Occipital lobe (tissue), 2 donors: ENCODE data around the gene ADGRA1. TPM values are rescaled to one million over a fixed set of nuclear protein-coding genes. Genes with fewer than 3 reads are reported as not detected.
"Not testable (repeated sequence)": the region's sequence is repeated elsewhere in the genome, so short reads cannot be mapped to it uniquely, and the experiment has no call there.

Experiments
- DNase-seq: peaks from one replicate; lab custom pipeline; 2025; lab: John Stamatoyannopoulos, UW
- total RNA-seq: library from RNA; depleted of rRNA; stranded (reverse); fragments of >200 nt; gene quantifications from one replicate; pipeline ENCODE4 v1.2.3, GENCODE V29; 2014

Gene ADGRA1
- total RNA-seq, 1 donor from 2014 or later, result 2.5 TPM

DNA sequence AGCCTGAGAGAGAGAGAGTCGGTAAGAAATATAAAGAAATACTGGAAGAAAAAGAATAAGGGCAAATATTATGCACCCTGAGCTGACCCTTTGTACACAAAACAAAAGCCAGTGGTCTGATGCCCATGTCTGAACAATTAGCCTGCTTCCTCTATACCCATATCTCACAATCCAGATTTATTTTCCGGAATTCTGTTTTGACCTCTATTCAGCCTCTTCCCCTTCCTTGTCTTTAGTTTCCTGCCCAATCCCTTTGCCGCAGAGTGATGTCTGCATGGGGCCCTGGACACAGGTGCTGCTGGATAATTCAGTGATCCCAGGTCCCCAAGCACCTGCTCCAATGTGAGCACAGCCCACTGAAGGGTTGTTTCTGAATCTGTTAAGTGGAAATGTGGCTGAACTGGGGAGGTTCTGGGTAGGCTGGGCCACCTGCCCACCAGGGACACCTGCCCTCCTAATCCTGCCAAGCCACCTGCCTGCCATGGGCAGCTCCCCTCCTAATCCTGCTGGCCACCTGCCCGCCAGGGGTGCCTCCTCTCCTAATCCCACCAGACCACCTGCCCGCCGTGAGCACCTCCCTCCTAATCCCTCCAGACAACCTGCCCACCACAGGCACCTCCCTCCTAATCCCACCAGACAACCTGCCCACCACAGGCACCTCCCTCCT, 23.0 kb downstream of the ADGRA1 start:
- no peak for DNase-seq

DNA sequence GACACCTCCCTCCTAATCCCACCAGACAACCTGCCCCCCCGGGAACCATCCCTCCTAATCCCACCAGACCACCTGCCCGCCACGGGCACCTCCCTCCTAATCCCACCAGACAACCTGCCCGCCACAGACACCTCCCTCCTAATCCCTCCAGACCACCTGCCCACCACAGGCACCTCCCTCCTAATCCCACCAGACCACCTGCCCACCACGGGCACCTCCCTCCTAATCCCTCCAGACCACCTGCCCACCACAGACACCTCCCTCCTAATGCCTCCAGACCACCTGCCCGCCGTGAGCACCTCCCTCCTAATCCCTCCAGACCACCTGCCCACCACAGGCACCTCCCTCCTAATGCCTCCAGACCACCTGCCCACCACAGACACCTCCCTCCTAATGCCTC, 23.9 kb downstream of the ADGRA1 start:
- DNase-seq, result not testable (repeated sequence)

GRCh38 chr10:133113146-133113830, 25.6 kb downstream of the ADGRA1 start:
- no peak for DNase-seq

DNA sequence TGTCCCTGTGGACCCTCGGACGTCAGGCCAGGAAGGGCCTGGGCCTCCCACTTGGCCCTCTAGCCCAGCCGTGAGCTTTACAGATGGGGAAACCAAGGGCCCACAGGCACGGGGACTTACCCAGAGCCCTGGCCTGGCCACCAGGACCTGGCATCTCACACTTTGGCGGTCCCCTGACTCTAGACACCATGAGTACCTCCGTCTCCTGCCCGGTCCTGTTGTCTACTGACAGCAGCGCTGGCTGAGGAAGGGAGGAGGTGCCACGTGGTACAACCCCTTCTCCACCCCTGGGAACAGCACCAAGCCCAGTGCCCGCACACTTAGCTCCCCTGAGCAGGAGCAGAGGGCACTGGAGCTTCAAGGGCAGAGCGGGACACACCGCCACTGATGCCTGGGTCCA, 26.1 kb downstream of the ADGRA1 start:
- DNase-seq, result no peak

DNA sequence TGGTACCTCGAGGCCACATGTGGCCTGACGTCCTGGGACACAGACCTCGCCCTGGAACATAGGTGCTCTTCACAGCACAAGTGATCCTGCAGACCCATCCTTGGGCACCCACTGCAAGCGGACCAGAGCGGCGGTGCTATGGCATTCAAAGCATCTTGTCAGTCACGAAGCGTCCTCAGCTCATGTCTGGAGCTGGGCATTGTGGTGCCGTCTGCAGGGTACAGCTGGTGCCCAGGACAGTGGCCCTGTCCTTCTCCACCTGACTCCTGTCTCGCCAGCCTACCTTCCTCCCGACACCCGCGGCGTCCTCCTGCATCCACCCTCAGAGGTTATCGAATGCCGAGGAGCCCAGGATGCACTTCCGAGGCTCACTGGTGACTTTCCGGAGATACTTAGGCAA, 26.5 kb downstream of the ADGRA1 start:
- no peak for DNase-seq

GRCh38 chr10:133114726-133115452, 27.2 kb downstream of the ADGRA1 start:
- no peak for DNase-seq

- DNase-seq, result no peak
These were observed 27.7 kb downstream of the ADGRA1 start for GRCh38 chr10:133115453-133115842.

DNA sequence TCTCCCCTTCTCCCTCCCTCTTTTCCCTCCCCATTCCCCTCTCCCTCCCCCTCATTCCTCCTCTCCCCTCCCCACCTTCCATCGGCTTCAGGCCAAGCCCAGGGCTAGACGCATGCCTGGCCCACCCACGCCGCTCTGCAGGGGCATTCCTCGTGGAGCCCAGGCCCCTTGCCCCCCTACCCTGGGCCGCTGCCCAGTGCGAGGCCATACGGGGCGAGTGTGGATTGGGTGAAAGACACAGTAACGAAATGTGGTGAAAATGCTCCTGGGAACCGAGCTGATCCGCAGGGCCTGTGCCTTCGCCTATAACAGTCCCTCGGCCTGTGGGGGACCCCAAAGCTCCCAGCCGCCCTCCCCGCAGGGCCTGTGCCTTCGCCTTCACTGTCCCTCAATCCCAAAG, 28.3 kb downstream of the ADGRA1 start:
- no peak for DNase-seq

DNA sequence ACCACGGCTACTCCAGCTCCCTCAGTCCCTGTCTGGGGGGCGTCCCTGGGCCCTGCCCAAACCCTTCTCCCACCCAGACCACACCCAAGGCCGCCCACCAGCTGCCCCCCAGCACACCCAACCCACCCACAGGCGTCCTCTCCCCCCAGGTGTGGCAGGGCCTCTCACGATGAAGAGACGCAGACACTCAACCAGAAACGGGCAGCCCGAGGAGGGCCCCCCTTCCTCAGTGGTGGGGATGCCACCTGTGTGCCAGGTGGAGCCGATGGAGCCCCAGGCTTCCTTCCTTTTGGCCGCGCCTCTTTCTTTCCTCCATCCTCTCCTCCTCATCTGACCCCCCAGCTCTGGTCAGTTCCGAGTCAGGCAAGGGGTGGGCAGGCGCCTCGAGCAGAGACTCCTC, 28.7 kb downstream of the ADGRA1 start:
- no peak for DNase-seq

DNA sequence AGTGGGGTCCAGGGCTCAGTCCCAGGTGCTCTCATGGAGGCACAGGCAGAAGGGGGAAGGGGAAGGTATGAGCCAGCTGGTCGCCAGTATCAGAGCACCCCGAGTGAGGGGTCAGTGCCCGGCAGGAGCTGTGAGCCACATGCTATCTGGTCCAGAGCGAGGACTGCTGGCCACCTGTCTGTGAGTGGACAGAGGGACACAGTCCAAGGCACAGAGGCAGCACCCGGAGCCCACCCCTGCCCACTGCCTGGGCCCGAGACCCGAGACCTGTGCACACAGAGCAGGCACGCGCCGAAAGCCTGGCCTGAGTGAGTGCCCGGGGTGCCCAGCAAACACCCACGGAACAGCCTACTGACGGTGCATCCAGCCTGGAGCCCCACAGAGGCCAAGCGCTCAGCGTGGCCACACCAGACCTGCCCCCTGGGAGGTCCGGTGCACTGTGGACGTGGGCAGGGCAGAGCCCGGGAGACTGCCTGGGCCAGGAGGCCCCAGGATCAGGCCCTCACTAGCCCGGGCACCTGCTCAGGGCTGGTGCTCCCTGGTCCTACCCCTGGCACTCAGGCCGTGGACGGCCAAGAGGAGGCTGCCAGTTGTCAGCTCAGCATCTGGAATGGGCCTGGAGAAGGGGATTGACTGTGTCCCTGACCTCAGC, 29.4 kb downstream of the ADGRA1 start:
- no peak for DNase-seq

DNA sequence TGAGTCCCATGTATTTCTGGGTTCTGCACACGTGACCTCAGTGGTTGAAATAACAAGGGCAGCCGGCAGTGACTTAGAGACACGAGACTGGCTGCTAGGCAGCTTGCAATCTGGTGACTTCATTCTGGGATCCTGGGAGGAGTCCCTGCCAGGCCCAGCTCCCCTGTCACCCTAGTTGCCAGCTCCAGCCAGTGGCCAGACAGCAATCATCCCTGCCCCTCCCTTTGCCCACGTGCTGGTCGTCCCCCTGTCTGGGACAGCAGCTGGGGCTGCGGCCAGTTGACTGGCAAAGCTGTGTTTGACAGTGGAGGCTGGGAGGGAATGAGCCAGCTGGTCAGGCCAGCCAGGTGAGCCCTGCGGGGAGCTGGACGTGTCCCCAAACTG, 30.0 kb downstream of the ADGRA1 start:
- no peak for DNase-seq

GRCh38 chr10:133121479-133121878, 33.8 kb downstream of the ADGRA1 start:
- DNase-seq, result no peak

DNA sequence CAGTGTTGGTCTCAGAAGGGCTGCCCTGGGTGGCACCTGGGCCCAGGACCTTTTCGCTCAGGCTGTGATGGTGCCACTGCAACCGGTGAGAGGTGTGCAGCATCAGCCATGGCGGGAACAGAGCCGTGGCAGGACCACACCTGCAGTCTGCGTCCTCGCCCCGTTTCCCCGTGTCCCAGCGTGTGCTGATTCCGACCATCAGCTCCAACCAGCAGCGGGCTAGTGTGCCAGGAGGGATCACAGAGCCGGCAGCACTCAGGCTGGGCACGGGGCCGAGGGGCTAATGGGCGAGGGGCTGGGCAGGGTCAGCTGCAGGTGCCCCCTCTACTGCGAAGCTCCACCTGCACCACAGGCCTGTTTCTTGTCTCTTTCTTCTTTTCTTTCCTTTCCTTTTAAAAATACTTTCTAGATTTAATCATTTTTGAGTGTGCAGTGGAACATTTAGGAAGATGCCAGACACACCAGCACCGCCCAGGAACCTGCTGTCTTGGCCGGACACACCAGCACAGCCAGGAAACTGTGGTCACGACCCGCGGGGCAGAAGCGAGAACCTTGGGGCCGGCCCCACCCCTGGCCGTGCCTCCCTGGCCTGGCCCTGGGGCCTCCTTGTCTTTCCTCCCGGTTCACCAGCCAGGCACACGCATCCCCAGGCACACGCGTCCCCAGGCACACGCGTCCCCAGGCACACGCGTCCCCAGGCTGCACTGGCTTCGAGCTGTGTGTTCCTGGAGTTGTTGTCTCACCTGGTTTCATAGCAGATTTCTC, 34.6 kb downstream of the ADGRA1 start:
- no peak for DNase-seq

DNA sequence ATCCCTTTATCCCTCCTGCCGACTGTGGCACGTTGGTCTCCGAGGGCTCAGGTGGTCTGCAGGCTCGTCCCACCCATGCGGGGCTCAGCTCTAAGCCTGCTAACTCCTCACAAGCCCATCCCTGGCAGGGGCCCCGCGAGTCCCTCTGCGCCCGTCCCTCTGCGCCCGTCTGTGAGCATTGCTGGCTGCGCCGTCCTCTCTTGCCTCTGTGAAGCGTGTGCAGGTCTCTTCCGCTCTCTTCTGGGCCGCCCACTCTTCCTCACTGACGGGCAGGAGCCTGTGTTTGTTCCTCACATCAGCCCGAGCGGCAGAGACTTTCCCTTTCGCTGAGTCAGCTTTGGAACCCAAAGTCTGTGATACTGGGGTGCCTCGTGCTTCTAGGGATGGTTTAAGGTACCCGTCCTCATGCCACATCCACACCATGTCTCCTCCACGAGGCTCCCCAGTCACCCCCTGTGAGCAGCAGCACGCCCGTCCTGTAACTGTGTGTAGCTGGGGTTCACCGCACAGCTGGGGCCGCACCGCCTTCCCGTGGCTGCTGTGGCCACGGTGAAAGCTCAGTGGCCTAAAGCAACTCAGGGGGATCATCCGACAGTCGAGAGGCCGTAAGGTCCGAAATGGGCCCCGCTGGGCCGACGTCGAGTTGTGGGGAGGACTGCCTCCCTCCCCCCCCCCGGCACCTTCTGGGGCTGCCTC, 35.5 kb downstream of the ADGRA1 start:
- no peak for DNase-seq

- no peak for DNase-seq
These were observed 36.1 kb downstream of the ADGRA1 start for GRCh38 chr10:133123746-133124356.

- no peak for DNase-seq
These were observed 36.9 kb downstream of the ADGRA1 start for GRCh38 chr10:133124357-133125211.

DNA sequence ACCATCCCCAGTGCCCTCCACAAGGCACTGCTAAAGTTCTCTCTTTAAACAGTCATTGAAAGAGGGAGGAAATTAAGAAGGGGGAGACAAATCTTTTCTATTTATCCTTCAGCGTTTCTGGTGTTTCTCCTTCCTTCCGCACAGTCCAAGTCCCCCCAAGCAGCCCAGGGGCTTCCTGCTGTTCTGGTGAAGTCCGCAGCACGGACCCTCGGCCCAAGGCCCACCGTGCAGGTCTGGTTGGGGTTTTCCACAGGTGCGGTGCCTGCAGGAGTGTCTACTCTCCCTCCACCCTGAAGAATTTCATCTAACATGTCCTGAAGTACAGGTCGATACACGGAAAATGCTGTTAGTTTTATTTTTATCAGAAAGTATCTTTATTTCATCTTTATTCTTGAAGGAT, 38.2 kb downstream of the ADGRA1 start:
- no peak for DNase-seq

DNA sequence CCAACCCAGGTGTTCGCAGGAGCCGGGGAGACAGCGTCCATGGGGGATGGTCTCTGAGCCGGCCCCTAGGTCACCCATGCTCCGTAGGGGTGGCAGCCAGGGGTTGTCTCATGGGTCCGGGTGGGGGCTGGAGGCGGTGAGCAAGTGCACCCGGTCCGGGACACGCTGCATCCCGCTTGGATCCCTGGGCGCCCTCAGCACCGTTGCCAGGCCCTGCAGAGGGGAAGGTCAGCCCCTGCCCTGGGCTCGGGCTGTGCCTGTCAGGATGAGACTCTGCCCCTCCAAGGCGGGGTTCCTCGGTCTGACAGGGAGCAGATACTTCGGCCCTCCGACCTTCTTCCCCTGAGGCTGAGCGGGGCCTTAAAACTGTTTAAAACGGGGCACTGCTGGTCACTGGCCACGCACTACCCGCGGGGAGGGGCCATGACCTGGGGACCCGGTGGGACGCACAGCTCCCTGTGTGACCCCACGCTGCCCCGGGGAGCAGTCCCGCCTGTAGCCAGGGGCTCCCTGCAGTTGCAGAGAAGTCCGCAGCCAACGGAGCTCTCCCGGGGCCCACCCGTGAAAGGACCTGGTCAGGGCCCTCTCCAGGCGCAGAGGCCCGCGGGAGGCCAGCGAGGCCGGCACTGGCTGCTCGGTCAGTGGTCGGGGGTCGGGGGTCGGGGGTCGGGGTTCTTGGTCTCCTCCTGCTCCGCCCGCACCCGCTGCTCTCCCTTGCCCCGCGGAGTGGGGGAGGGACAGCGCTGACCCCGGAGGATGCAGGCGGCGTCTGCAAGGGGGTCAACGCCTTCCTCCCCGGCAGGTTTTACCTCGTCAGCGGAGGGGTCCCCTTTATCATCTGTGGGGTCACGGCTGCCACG, 38.9 kb downstream of the ADGRA1 start:
- no peak for DNase-seq
